A549 (cell line): ENCODE measurements around the gene PLPP4. TPM values are rescaled to one million over a fixed set of nuclear protein-coding genes. Genes with fewer than 3 reads are reported as not detected.

ENCODE experiments used
- ATAC-seq, 2 experiments: fragments of 200-7000 bp in 1 of 2; fragments of >200 bp in 1 of 2; cut with Nextera tagmentation in 1 of 2; cut with Tn5 transposase in 1 of 2; 3 replicates each; pipeline versions ENCODE4 v1.8.0 to v1.9.1; 2018 to 2020; ENCODE audit warnings: mild to moderate bottlenecking in 1 of 2, moderate library complexity in 1 of 2
- CTCF ChIA-PET: fragments of 300-600 bp; sonication (Branson Sonifier 250); formaldehyde crosslinking; extraction: SDS; loops from one replicate; lab custom pipeline; 2021; ENCODE audit warnings: antibody characterized with exemption, inconsistent platforms; lab: Yijun Ruan, JAX
- POLR2A ChIA-PET: fragments of 350-600 bp; formaldehyde crosslinking; extraction: SDS; loops from one replicate; lab custom pipeline; 2021; ENCODE audit warnings: antibody characterized with exemption, inconsistent platforms; lab: Yijun Ruan, JAX
- DNase-seq, 2 experiments: peaks; one replicate each; pipeline versions ENCODE4 v3.0.0 to v3.0.0-alpha.2; 2011 to 2016; ENCODE audit warnings: low read depth in 1 of 2, low spot score in 1 of 2
- FAIRE-seq: peaks from 2 replicates; lab custom pipeline; 2011; peaks lifted over from hg19 to GRCh38; lab: Jason Lieb, UNC
- H3K27ac ChIP-seq, 2 experiments: fragments of >200 bp; sonication (Bioruptor Twin); formaldehyde crosslinking; 3 replicates each; pipeline ENCODE4 v1.5.1; 2016 to 2017
- H3K4me1 ChIP-seq: fragments of >200 bp; sonication (Bioruptor Twin); formaldehyde crosslinking; 3 replicates; pipeline ENCODE4 v1.6.1; 2016
- H3K4me2 ChIP-seq: fragments of >200 bp; sonication (Bioruptor Twin); formaldehyde crosslinking; 3 replicates; pipeline ENCODE4 v1.6.1; 2016
- H3K4me3 ChIP-seq: fragments of >200 bp; sonication (Bioruptor Twin); formaldehyde crosslinking; 3 replicates; pipeline ENCODE4 v1.5.1; 2016
- H3K9me3 ChIP-seq: fragments of >200 bp; sonication (Bioruptor Twin); formaldehyde crosslinking; 3 replicates; pipeline ENCODE4 v1.6.1; 2016
- ATOH8 ChIP-seq: fragments of 250-450 bp; sonication (Bioruptor Pico); IDR thresholded peaks from 2 replicates; pipeline ENCODE4 v1.5.0; 2020; ENCODE audit warnings: low read depth, mild to moderate bottlenecking, moderate library complexity
- CBX8 ChIP-seq: fragments of 200-600 bp; sonication (generic); IDR thresholded peaks from 2 replicates; pipeline ENCODE4 v1.6.1; 2016
- CHD2 ChIP-seq: fragments of 150-350 bp; IDR thresholded peaks from 2 replicates; pipeline ENCODE4 v1.6.1; 2014; ENCODE audit warnings: low read length; ENCODE audit not compliant: partially characterized antibody
- ELK1 ChIP-seq: fragments of 150-350 bp; IDR thresholded peaks from 2 replicates; pipeline ENCODE4 v1.6.1; 2014; ENCODE audit warnings: low read depth, mild to moderate bottlenecking, low read length
- FOXS1 ChIP-seq: fragments of 250-450 bp; sonication (Bioruptor Pico); IDR thresholded peaks from 2 replicates; pipeline ENCODE4 v1.5.0; 2020; ENCODE audit warnings: mild to moderate bottlenecking, moderate library complexity
- GATA3 ChIP-seq: IDR thresholded peaks from 2 replicates; pipeline ENCODE4 v1.6.1; 2012; ENCODE audit warnings: borderline replicate concordance
- HDAC2 ChIP-seq: fragments of 200-600 bp; sonication (generic); IDR thresholded peaks from 2 replicates; pipeline ENCODE4 v1.6.1; 2016
- HES2 ChIP-seq: fragments of >200 bp; sonication (Bioruptor Twin); formaldehyde crosslinking; IDR thresholded peaks from 2 replicates; pipeline ENCODE4 v1.6.1; 2016
- HMGXB4 ChIP-seq: fragments of 250-450 bp; sonication (Bioruptor Pico); IDR thresholded peaks from 2 replicates; pipeline ENCODE4 v1.5.0; 2021; ENCODE audit warnings: mild to moderate bottlenecking, moderate library complexity, borderline replicate concordance
- HOXA7 ChIP-seq: fragments of 250-450 bp; sonication (Bioruptor Pico); IDR thresholded peaks from 2 replicates; pipeline ENCODE4 v1.5.0; 2020; ENCODE audit warnings: mild to moderate bottlenecking, moderate library complexity
- KDM1A ChIP-seq: fragments of 200-600 bp; sonication (generic); IDR thresholded peaks from 2 replicates; pipeline ENCODE4 v1.6.1; 2016; ENCODE audit warnings: low read depth, mild to moderate bottlenecking
- NFE2L2 ChIP-seq: fragments of 150-350 bp; conservative IDR thresholded peaks from 2 replicates; pipeline ENCODE4 v1.6.1; 2014; ENCODE audit warnings: low read length
- NPAS2 ChIP-seq: fragments of 250-450 bp; sonication (Bioruptor Pico); IDR thresholded peaks from 2 replicates; pipeline ENCODE4 v1.8.0; 2022; ENCODE audit warnings: mild to moderate bottlenecking, moderate library complexity, borderline replicate concordance
- NR3C1 ChIP-seq: fragments of >200 bp; sonication (Bioruptor Twin); formaldehyde crosslinking; IDR thresholded peaks from 3 replicates; pipeline ENCODE4 v1.6.1; 2017
- RAD21 ChIP-seq, 2 experiments: fragments of >200 bp in 1 of 2; sonication (Bioruptor Twin) in 1 of 2; formaldehyde crosslinking in 1 of 2; IDR thresholded peaks in 1 of 2; conservative IDR thresholded peaks in 1 of 2; 2 replicates in 1 of 2; 3 replicates in 1 of 2; pipeline ENCODE4 v1.6.1; 2012 to 2018; ENCODE audit warnings: inconsistent platforms in 1 of 2
- RARB ChIP-seq: fragments of 250-450 bp; sonication (Bioruptor Pico); IDR thresholded peaks from 2 replicates; pipeline ENCODE4 v1.8.0; 2021; ENCODE audit warnings: mild to moderate bottlenecking, moderate library complexity
- RCOR1 ChIP-seq: fragments of 150-350 bp; IDR thresholded peaks from 2 replicates; pipeline ENCODE4 v1.6.1; 2014; ENCODE audit warnings: antibody characterized with exemption, low read length, low read depth
- REST ChIP-seq: fragments of 200-600 bp; sonication (generic); IDR thresholded peaks from 2 replicates; pipeline ENCODE4 v1.6.1; 2016; ENCODE audit warnings: antibody characterized with exemption, mild to moderate bottlenecking, moderate library complexity
- USF2 ChIP-seq: fragments of 450-650 bp; IDR thresholded peaks from 2 replicates; pipeline ENCODE4 v1.6.1; 2014; ENCODE audit warnings: antibody characterized with exemption
- ZC3H11A ChIP-seq: fragments of 450-650 bp; IDR thresholded peaks from 2 replicates; pipeline ENCODE4 v1.6.1; 2014; ENCODE audit warnings: antibody characterized with exemption, mild to moderate bottlenecking
- ZNF302 ChIP-seq: fragments of 250-450 bp; sonication (Bioruptor Pico); IDR thresholded peaks from 2 replicates; pipeline ENCODE4 v1.9.0; 2021; ENCODE audit warnings: inconsistent platforms, mild to moderate bottlenecking, moderate library complexity
- WGBS: methylation state at CpG from one replicate; pipeline ENCODE4 v1.1.6; 2017; ENCODE audit errors: missing lambda C conversion rate; 5-methylcytosine and 5-hydroxymethylcytosine counted together
- polyA plus RNA-seq, 4 experiments: library from polyadenylated mRNA; depleted of rRNA in 3 of 4; stranded (reverse); fragments of >200 nt; fragmentation: RNase III in 1 of 4; extraction: RNeasy Plus Mini Kit Qiagen cat#74134 plus additional on column Dnase treatment in 1 of 4; gene quantifications; 2 replicates in 3 of 4; 3 replicates in 1 of 4; pipeline ENCODE4 v1.2.3, GENCODE V29; 2011 to 2017
- TF ChIP-seq, protein P1 (sequence below): IDR thresholded peaks from 2 replicates; pipeline ENCODE4 v1.6.1; 2012

PLPP4 gene
- polyA plus RNA-seq, 2 of the 4 experiments (the other 2 are of a cell fraction) = not detected

DNA sequence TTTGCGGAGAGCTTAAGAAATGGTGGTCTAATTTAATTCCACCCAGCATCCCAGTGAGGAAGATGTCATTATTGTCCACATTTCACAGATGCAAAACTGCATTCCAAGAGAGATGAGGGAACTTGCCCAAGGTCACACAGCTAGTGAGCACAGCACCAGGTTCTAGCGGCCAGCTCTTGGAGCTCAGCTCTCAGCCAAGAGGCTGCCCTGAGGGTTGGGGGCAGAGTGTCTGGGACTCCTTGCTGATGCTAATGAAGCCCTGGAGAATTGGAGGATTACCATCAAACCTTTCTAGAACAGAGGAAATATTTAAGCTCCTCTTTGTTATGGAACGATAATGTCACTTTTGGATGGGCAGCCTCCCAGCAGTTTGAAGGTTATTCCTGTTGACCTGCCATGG, 48.0 kb downstream of the PLPP4 start:
- H3K9me3 ChIP-seq = no peaks in the 10 kb centered on the region
- H3K4me1 ChIP-seq = no peaks in the 10 kb centered on the region
- no peak overlapping the region for H3K4me2 ChIP-seq
- no peak overlapping the region for H3K27ac ChIP-seq
- DNase-seq (no peak), FAIRE-seq (no peak), ATAC-seq (no peak)
- no peak for TF ChIP-seq FOXS1 (CRISPR knock-in tag)
- no peak for TF ChIP-seq RCOR1
- no peak for TF ChIP-seq CBX8
- TF ChIP-seq, protein P1, sequence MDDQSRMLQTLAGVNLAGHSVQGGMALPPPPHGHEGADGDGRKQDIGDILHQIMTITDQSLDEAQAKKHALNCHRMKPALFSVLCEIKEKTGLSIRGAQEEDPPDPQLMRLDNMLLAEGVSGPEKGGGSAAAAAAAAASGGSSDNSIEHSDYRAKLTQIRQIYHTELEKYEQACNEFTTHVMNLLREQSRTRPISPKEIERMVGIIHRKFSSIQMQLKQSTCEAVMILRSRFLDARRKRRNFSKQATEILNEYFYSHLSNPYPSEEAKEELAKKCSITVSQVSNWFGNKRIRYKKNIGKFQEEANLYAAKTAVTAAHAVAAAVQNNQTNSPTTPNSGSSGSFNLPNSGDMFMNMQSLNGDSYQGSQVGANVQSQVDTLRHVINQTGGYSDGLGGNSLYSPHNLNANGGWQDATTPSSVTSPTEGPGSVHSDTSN = no peak
- TF ChIP-seq HOXA7 (CRISPR knock-in tag) = no peak
- TF ChIP-seq NFE2L2 = no peak
- no peak for TF ChIP-seq ELK1
- no peak for TF ChIP-seq GATA3
- TF ChIP-seq RARB (CRISPR knock-in tag) = no peak
- TF ChIP-seq USF2 = no peak
- TF ChIP-seq NR3C1 = no peak
- TF ChIP-seq ZC3H11A = no peak
- TF ChIP-seq REST = no peak
- 16% methylated on average over 3 of the region's 3 CpGs for WGBS
- no peak overlapping the region for H3K4me3 ChIP-seq
- CTCF ChIA-PET = no interaction called here
- POLR2A ChIA-PET = no interaction called here

- H3K4me3 ChIP-seq = no peak overlapping the region
- POLR2A ChIA-PET = no interaction called here
- no peaks in the 10 kb centered on the region for H3K9me3 ChIP-seq
- FAIRE-seq (no peak), ATAC-seq (no peak), DNase-seq (no peak)
- WGBS = 28% methylated on average over 4 of the region's 4 CpGs
- H3K4me1 ChIP-seq = no peaks in the 10 kb centered on the region
- CTCF ChIA-PET = no interaction called here
- H3K27ac ChIP-seq = no peak overlapping the region
- H3K4me2 ChIP-seq = no peak overlapping the region
- TF ChIP-seq NPAS2 (CRISPR knock-in tag) (no peak), KDM1A (no peak), ZNF302 (no peak), REST (no peak), HES2 (no peak), CHD2 (no peak), RAD21 (conservative IDR thresholded peaks at IDR 0.05 in 1 of 2, IDR thresholded peaks at IDR 0.05 in 1 of 2) (no peak), HDAC2 (no peak), ELK1 (no peak), ATOH8 (CRISPR knock-in tag) (no peak), HMGXB4 (CRISPR knock-in tag) (no peak)
Observed at GRCh38 chr10:120505866-120506265, 48.8 kb downstream of the PLPP4 start.
